A549 (cell line): ENCODE data around the gene COIL. TPM values are rescaled to one million over a fixed set of nuclear protein-coding genes. Genes with fewer than 3 reads are reported as not detected.

Experiments
- ATAC-seq, 2 experiments: fragments of 200-7000 bp in 1 of 2; fragments of >200 bp in 1 of 2; cut with Nextera tagmentation in 1 of 2; cut with Tn5 transposase in 1 of 2; 3 replicates each; pipeline versions ENCODE4 v1.8.0 to v1.9.1; 2018 to 2020; ENCODE audit warnings: mild to moderate bottlenecking in 1 of 2, moderate library complexity in 1 of 2
- CTCF ChIA-PET: fragments of 300-600 bp; sonication (Branson Sonifier 250); formaldehyde crosslinking; extraction: SDS; loops from one replicate; lab custom pipeline; 2021; ENCODE audit warnings: antibody characterized with exemption, inconsistent platforms; lab: Yijun Ruan, JAX
- POLR2A ChIA-PET: fragments of 350-600 bp; formaldehyde crosslinking; extraction: SDS; loops from one replicate; lab custom pipeline; 2021; ENCODE audit warnings: antibody characterized with exemption, inconsistent platforms; lab: Yijun Ruan, JAX
- DNase-seq, 2 experiments: peaks; one replicate each; pipeline versions ENCODE4 v3.0.0 to v3.0.0-alpha.2; 2011 to 2016; ENCODE audit warnings: low read depth in 1 of 2, low spot score in 1 of 2
- FAIRE-seq: peaks from 2 replicates; lab custom pipeline; 2011; peaks lifted over from hg19 to GRCh38; lab: Jason Lieb, UNC
- H3K27ac ChIP-seq, 2 experiments: fragments of >200 bp; sonication (Bioruptor Twin); formaldehyde crosslinking; 3 replicates each; pipeline ENCODE4 v1.5.1; 2016 to 2017
- H3K4me1 ChIP-seq: fragments of >200 bp; sonication (Bioruptor Twin); formaldehyde crosslinking; 3 replicates; pipeline ENCODE4 v1.6.1; 2016
- H3K4me2 ChIP-seq: fragments of >200 bp; sonication (Bioruptor Twin); formaldehyde crosslinking; 3 replicates; pipeline ENCODE4 v1.6.1; 2016
- H3K4me3 ChIP-seq: fragments of >200 bp; sonication (Bioruptor Twin); formaldehyde crosslinking; 3 replicates; pipeline ENCODE4 v1.5.1; 2016
- H3K9me3 ChIP-seq: fragments of >200 bp; sonication (Bioruptor Twin); formaldehyde crosslinking; 3 replicates; pipeline ENCODE4 v1.6.1; 2016
- CBX2 ChIP-seq: fragments of 200-600 bp; sonication (generic); IDR thresholded peaks from 2 replicates; pipeline ENCODE4 v1.6.1; 2016; ENCODE audit warnings: low read depth, mild to moderate bottlenecking, borderline replicate concordance
- CEBPB ChIP-seq, 2 experiments: fragments of >200 bp in 1 of 2; sonication (Bioruptor Twin) in 1 of 2; formaldehyde crosslinking in 1 of 2; IDR thresholded peaks; 2 replicates each; pipeline ENCODE4 v1.6.1; 2012 to 2016
- CHD4 ChIP-seq: fragments of 200-600 bp; sonication (generic); IDR thresholded peaks from 2 replicates; pipeline ENCODE4 v1.6.1; 2016; ENCODE audit warnings: antibody characterized with exemption, mild to moderate bottlenecking, borderline replicate concordance
- ESRRA ChIP-seq: fragments of 150-350 bp; IDR thresholded peaks from 2 replicates; pipeline ENCODE4 v1.6.1; 2014; ENCODE audit warnings: mild to moderate bottlenecking, low read length, borderline replicate concordance
- FOSL2 ChIP-seq, 2 experiments: fragments of 450-650 bp in 1 of 2; fragments of >200 bp in 1 of 2; sonication (Bioruptor Twin) in 1 of 2; formaldehyde crosslinking; IDR thresholded peaks; 2 replicates each; pipeline versions ENCODE4 v1.5.0 to v1.6.1; 2016 to 2020; ENCODE audit warnings: mild to moderate bottlenecking in 1 of 2, moderate library complexity in 1 of 2
- HEYL ChIP-seq: fragments of 250-450 bp; sonication (Bioruptor Pico); IDR thresholded peaks from 2 replicates; pipeline ENCODE4 v1.8.0; 2021; ENCODE audit warnings: mild to moderate bottlenecking, moderate library complexity
- HOXA7 ChIP-seq: fragments of 250-450 bp; sonication (Bioruptor Pico); IDR thresholded peaks from 2 replicates; pipeline ENCODE4 v1.5.0; 2020; ENCODE audit warnings: mild to moderate bottlenecking, moderate library complexity
- HOXB13 ChIP-seq: fragments of 250-450 bp; sonication (Bioruptor Pico); IDR thresholded peaks from 2 replicates; pipeline ENCODE4 v1.5.0; 2020; ENCODE audit warnings: low read depth, mild to moderate bottlenecking, moderate library complexity
- HOXB5 ChIP-seq: fragments of 250-450 bp; sonication (Bioruptor Pico); IDR thresholded peaks from 2 replicates; pipeline ENCODE4 v1.5.0; 2020; ENCODE audit warnings: mild to moderate bottlenecking, moderate library complexity
- JUNB ChIP-seq: fragments of >200 bp; sonication (Bioruptor Twin); formaldehyde crosslinking; IDR thresholded peaks from 2 replicates; pipeline ENCODE4 v1.6.1; 2016
- KDM1A ChIP-seq: fragments of 200-600 bp; sonication (generic); IDR thresholded peaks from 2 replicates; pipeline ENCODE4 v1.6.1; 2016; ENCODE audit warnings: low read depth, mild to moderate bottlenecking
- KDM5A ChIP-seq: fragments of 200-600 bp; sonication (generic); IDR thresholded peaks from 2 replicates; pipeline ENCODE4 v1.6.1; 2016; ENCODE audit warnings: antibody characterized with exemption, mild to moderate bottlenecking
- MAFK ChIP-seq: fragments of 450-650 bp; IDR thresholded peaks from 2 replicates; pipeline ENCODE4 v1.6.1; 2014; ENCODE audit not compliant: partially characterized antibody
- MAX ChIP-seq: IDR thresholded peaks from 2 replicates; pipeline ENCODE4 v1.6.1; 2012
- MAZ ChIP-seq: fragments of 150-350 bp; IDR thresholded peaks from 2 replicates; pipeline ENCODE4 v1.6.1; 2014; ENCODE audit warnings: antibody characterized with exemption, low read depth, low read length, borderline replicate concordance
- MYC ChIP-seq: IDR thresholded peaks from 2 replicates; pipeline ENCODE4 v1.6.1; 2012; ENCODE audit warnings: mild to moderate bottlenecking, inconsistent platforms, low read length, improper control_type of control experiment, borderline replicate concordance
- NR3C1 ChIP-seq: fragments of >200 bp; sonication (Bioruptor Twin); formaldehyde crosslinking; IDR thresholded peaks from 3 replicates; pipeline ENCODE4 v1.6.1; 2017
- RARB ChIP-seq: fragments of 250-450 bp; sonication (Bioruptor Pico); IDR thresholded peaks from 2 replicates; pipeline ENCODE4 v1.8.0; 2021; ENCODE audit warnings: mild to moderate bottlenecking, moderate library complexity
- RFX5 ChIP-seq: fragments of 450-650 bp; IDR thresholded peaks from 2 replicates; pipeline ENCODE4 v1.7.1; 2014; ENCODE audit warnings: antibody characterized with exemption, mild to moderate bottlenecking, moderate library complexity
- TFCP2L1 ChIP-seq: fragments of 250-450 bp; sonication (Bioruptor Pico); IDR thresholded peaks from 2 replicates; pipeline ENCODE4 v1.5.0; 2021; ENCODE audit warnings: mild to moderate bottlenecking
- ZC3H11A ChIP-seq: fragments of 450-650 bp; IDR thresholded peaks from 2 replicates; pipeline ENCODE4 v1.6.1; 2014; ENCODE audit warnings: antibody characterized with exemption, mild to moderate bottlenecking
- ZNF302 ChIP-seq: fragments of 250-450 bp; sonication (Bioruptor Pico); IDR thresholded peaks from 2 replicates; pipeline ENCODE4 v1.9.0; 2021; ENCODE audit warnings: inconsistent platforms, mild to moderate bottlenecking, moderate library complexity
- WGBS: methylation state at CpG from one replicate; pipeline ENCODE4 v1.1.6; 2017; ENCODE audit errors: missing lambda C conversion rate; 5-methylcytosine and 5-hydroxymethylcytosine counted together
- polyA plus RNA-seq, 4 experiments: library from polyadenylated mRNA; depleted of rRNA in 3 of 4; stranded (reverse); fragments of >200 nt; fragmentation: RNase III in 1 of 4; extraction: RNeasy Plus Mini Kit Qiagen cat#74134 plus additional on column Dnase treatment in 1 of 4; gene quantifications; 2 replicates in 3 of 4; 3 replicates in 1 of 4; pipeline ENCODE4 v1.2.3, GENCODE V29; 2011 to 2017
- TF ChIP-seq, protein P1 (sequence below): fragments of 200-600 bp; sonication (generic); IDR thresholded peaks from 2 replicates; pipeline ENCODE4 v1.6.1; 2016; ENCODE audit warnings: antibody characterized with exemption, mild to moderate bottlenecking, moderate library complexity
- TF ChIP-seq, protein P2 (sequence below): fragments of 150-350 bp; IDR thresholded peaks from 2 replicates; pipeline ENCODE4 v1.6.1; 2014; ENCODE audit warnings: low read depth, mild to moderate bottlenecking, low read length

The COIL gene
- polyA plus RNA-seq, 2 of the 4 experiments (the other 2 are of a cell fraction): 16.9 to 20.3 TPM

- FAIRE-seq (no peak), DNase-seq (no peak), ATAC-seq (no peak)
- Histone ChIP-seq H3K27ac (no peak overlapping the region), H3K9me3 (no peaks in the 10 kb centered on the region), H3K4me2 (no peak overlapping the region), H3K4me3 (no peak overlapping the region), H3K4me1 (peaks cover 24% of the 10 kb centered on the region; the same call in 2 of the 3 replicates)
- POLR2A ChIA-PET: no interaction called here
- WGBS: 92% methylated on average over 5 of the region's 5 CpGs
- no peak for TF ChIP-seq CBX2
- no peak for TF ChIP-seq HEYL (CRISPR knock-in tag)
- no peak for TF ChIP-seq MAFK
- TF ChIP-seq RFX5: no peak
- no peak for TF ChIP-seq KDM5A
- TF ChIP-seq RARB: no peak
- no peak for TF ChIP-seq HOXB5
- TF ChIP-seq ESRRA: no peak
- CTCF ChIA-PET: interaction anchor here (2.0 kb wide), 1 partner anchor 137 kb away, joined by 10 read pairs; no protein-coding TSS in a partner anchor
These were observed 3.9 kb downstream of the COIL start for GRCh38 chr17:56956992-56957391.

- FAIRE-seq (no peak), ATAC-seq (no peak), DNase-seq (no peak)
- H3K4me1 ChIP-seq: peaks cover 8% of the 10 kb centered on the region; the same call in 1 of the 3 replicates
- TF ChIP-seq ESRRA: no peak
- no peak for TF ChIP-seq MAX
- TF ChIP-seq ZC3H11A: no peak
- no peak for TF ChIP-seq JUNB
- no peak for TF ChIP-seq KDM1A
- TF ChIP-seq TFCP2L1: no peak
- TF ChIP-seq, protein P1, sequence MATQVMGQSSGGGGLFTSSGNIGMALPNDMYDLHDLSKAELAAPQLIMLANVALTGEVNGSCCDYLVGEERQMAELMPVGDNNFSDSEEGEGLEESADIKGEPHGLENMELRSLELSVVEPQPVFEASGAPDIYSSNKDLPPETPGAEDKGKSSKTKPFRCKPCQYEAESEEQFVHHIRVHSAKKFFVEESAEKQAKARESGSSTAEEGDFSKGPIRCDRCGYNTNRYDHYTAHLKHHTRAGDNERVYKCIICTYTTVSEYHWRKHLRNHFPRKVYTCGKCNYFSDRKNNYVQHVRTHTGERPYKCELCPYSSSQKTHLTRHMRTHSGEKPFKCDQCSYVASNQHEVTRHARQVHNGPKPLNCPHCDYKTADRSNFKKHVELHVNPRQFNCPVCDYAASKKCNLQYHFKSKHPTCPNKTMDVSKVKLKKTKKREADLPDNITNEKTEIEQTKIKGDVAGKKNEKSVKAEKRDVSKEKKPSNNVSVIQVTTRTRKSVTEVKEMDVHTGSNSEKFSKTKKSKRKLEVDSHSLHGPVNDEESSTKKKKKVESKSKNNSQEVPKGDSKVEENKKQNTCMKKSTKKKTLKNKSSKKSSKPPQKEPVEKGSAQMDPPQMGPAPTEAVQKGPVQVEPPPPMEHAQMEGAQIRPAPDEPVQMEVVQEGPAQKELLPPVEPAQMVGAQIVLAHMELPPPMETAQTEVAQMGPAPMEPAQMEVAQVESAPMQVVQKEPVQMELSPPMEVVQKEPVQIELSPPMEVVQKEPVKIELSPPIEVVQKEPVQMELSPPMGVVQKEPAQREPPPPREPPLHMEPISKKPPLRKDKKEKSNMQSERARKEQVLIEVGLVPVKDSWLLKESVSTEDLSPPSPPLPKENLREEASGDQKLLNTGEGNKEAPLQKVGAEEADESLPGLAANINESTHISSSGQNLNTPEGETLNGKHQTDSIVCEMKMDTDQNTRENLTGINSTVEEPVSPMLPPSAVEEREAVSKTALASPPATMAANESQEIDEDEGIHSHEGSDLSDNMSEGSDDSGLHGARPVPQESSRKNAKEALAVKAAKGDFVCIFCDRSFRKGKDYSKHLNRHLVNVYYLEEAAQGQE: no peak
- no peak for TF ChIP-seq NR3C1
- TF ChIP-seq KDM5A: no peak
- TF ChIP-seq CHD4: no peak
- no peak for TF ChIP-seq CEBPB (IDR thresholded peaks at IDR 0.05)
- TF ChIP-seq ZNF302 (CRISPR knock-in tag): no peak
- no peak for TF ChIP-seq RARB
- no peak for TF ChIP-seq HEYL (CRISPR knock-in tag)
- no peak for TF ChIP-seq RFX5
- TF ChIP-seq FOSL2 (IDR thresholded peaks at IDR 0.05): no peak
- no peak for TF ChIP-seq FOSL2 (CRISPR knock-in tag; IDR thresholded peaks at IDR 0.05)
- no peak for TF ChIP-seq HOXA7
- no peaks in the 10 kb centered on the region for H3K9me3 ChIP-seq
- ChIA-PET CTCF (interaction anchor here (0.9 to 16.5 kb wide), 5 partner anchors 8 to 127 kb away, joined by 3 to 283 read pairs (median 4); no protein-coding TSS in a partner anchor), POLR2A (interaction anchor here (1.2 kb wide), 1 partner anchor 36 kb away, joined by 3 read pairs; the partner anchor contains the start of gene TRIM25)
- H3K27ac ChIP-seq: no peak overlapping the region
- WGBS: 88% methylated on average over 3 of the region's 3 CpGs
- no peak overlapping the region for H3K4me3 ChIP-seq
- H3K4me2 ChIP-seq: no peak overlapping the region
These were observed 11.3 kb downstream of the COIL start for GRCh38 chr17:56949595-56949994.

- H3K4me3 ChIP-seq: no peak overlapping the region
- ATAC-seq (no peak), FAIRE-seq (peak; percentile 18), DNase-seq (no peak)
- WGBS: 77% methylated on average over 1 of the region's 1 CpG
- H3K27ac ChIP-seq: no peak overlapping the region
- POLR2A ChIA-PET: no interaction called here
- CTCF ChIA-PET: interaction anchor here (1.7 to 16.5 kb wide), 2 partner anchors 9 to 126 kb away, joined by 12 to 283 read pairs; no protein-coding TSS in a partner anchor
- no peak overlapping the region for H3K4me2 ChIP-seq
- no peaks in the 10 kb centered on the region for H3K9me3 ChIP-seq
- peaks cover 1% of the 10 kb centered on the region; the same call in 1 of the 3 replicates for H3K4me1 ChIP-seq
- TF ChIP-seq, protein P2, sequence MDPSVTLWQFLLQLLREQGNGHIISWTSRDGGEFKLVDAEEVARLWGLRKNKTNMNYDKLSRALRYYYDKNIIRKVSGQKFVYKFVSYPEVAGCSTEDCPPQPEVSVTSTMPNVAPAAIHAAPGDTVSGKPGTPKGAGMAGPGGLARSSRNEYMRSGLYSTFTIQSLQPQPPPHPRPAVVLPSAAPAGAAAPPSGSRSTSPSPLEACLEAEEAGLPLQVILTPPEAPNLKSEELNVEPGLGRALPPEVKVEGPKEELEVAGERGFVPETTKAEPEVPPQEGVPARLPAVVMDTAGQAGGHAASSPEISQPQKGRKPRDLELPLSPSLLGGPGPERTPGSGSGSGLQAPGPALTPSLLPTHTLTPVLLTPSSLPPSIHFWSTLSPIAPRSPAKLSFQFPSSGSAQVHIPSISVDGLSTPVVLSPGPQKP: no peak
- no peak for TF ChIP-seq MAFK
- TF ChIP-seq, protein P1: no peak
- no peak for TF ChIP-seq HOXB13 (CRISPR knock-in tag)
- TF ChIP-seq TFCP2L1: no peak
- no peak for TF ChIP-seq MYC
- no peak for TF ChIP-seq NR3C1
- TF ChIP-seq MAX: no peak
- TF ChIP-seq MAZ: no peak
- no peak for TF ChIP-seq ESRRA
- TF ChIP-seq CHD4: no peak
These were observed 12.4 kb downstream of the COIL start for GRCh38 chr17:56948491-56948890.
